ENCODE data around the gene NTN1. TPM values are rescaled to one million over a fixed set of nuclear protein-coding genes. Genes with fewer than 3 reads are reported as not detected.

The NTN1 gene
- total RNA-seq, 2 experiments from 2014 or later, result 0.40 to 0.42 TPM

GRCh38 chr17:9175700-9176467 is 154.6 kb downstream of the NTN1 start:
- CTCF ChIA-PET, result no interaction called here

GRCh38 chr17:9177212-9177611 is 155.9 kb downstream of the NTN1 start:
- ChIA-PET CTCF (no interaction called here), POLR2A (no interaction called here)

More at GRCh38 chr17:9175700-9176467, 154.6 kb downstream of the NTN1 start:
- POLR2A ChIA-PET, result no interaction called here

GRCh38 chr17:9178319-9178718 is 157.0 kb downstream of the NTN1 start:
- CTCF ChIA-PET, result no interaction called here
- POLR2A ChIA-PET, result no interaction called here

- POLR2A ChIA-PET, result no interaction called here
- CTCF ChIA-PET, result no interaction called here
Observed at GRCh38 chr17:9179602-9180001, 158.3 kb downstream of the NTN1 start.

DNA sequence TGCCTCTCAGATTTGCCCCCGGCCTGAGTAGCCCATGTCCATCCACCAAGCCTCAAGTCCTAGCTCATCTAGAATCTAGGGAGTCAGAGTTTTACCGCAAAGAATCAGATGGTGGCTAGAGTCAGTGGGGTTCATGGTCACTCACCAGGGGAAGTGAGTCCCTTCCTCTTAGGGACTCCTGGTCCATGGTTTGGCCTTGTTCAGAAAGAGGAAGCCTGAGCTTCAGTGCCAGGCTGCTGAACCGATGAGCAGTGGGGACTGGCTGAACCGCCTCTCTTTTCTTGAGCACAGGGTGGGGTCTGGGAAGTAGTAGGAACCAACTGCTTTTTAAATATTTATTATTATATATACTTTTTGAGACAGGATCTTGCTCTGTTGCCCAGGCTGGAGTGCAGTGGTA is 160.3 kb downstream of the NTN1 start:
- ChIA-PET POLR2A (no interaction called here), CTCF (no interaction called here)

- CTCF ChIA-PET, result no interaction called here
- POLR2A ChIA-PET, result no interaction called here
Observed at GRCh38 chr17:9183306-9183705, 162.0 kb downstream of the NTN1 start.

DNA sequence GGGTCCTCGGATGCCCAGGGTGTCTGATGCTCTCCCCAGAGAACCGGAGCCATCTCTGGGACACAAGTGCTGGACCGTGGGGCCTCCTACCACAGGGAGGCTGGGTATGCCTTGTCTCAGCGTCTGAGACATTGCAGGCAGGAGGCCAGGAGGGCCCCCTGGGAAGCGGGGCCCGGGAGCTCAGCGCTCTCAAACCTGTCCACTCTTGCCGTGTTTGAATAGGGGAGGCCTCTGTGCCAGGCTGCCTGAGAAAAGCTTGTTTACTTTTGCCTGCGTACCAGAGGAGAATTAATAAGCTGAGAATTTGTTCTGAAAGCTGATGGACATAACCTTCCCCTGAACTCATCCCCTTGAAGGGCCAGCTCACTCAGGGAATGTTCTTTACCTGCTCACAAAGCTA is 163.8 kb downstream of the NTN1 start:
- POLR2A ChIA-PET, result no interaction called here
- CTCF ChIA-PET, result no interaction called here

DNA sequence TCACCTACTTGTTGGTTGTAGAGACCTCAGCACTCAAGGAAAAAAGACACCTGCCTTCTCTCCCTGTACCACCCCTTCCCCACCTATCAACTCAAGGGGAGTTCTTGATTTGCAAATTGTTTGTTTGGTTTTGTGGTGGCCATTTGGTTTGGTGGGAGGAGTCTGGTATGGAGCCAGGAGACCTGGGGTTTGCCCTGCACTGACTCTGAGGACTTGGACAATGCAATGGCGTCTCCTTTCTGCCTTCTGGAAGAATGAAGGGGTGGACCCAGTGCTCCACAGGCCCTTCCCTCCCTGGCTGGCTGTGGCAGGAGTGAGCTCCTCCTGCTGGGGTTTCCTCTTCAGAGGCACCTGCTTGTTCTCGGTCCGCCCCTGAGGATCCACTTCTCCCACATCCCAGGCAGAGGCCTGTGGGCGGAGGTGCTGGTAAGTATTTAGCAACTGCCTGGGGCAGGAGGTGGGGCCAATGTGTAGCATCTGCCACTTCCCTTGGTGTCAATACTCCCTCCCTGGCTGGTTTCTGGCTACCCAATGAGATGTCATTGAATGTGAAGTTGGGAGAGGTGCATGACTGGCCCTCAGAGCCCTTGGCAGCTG is 164.5 kb downstream of the NTN1 start:
- POLR2A ChIA-PET, result no interaction called here
- CTCF ChIA-PET, result no interaction called here

DNA sequence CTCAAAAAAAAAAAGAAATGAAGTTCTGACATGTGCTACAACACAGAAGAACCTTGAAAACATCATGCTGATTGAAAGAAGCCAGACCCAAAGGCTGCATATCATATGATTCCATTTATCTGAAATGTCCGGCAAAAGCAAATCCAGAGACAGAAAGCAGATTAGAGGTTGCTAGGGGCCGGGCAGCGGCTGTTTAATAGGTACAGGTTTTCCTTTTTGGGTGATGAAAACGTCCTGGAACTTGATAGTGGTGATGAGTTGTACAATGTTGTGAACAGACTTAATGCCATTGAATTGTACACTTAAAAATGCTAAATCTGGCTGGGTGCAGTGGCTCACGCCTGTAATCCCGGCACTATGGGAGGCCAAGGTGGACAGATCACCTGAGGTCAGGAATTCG is 166.5 kb downstream of the NTN1 start:
- ChIA-PET POLR2A (interaction anchor here (0.6 kb wide), 1 partner anchor 327 kb away, joined by 5 read pairs; no protein-coding TSS in a partner anchor), CTCF (no interaction called here)

- ChIA-PET POLR2A (no interaction called here), CTCF (no interaction called here)
Observed at GRCh38 chr17:9188367-9188766, 167.1 kb downstream of the NTN1 start.

DNA sequence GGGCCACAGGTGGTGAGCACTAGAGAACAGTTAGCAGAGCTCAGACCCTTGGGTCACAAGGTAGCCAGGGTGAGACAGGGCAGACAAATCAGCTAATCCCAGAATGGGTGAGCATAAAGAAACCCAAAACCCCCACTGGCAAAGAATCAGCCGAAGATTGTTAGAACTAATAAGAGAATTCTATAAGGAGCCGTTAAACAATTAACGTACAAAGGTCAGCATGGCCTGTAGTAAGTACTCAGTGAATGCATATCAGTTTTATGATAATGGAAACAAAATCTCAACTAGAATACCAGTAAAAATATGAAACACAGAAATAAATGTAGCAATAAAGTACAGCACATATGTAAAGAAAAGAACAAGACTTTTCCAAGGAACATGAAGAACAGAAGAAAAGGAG is 168.6 kb downstream of the NTN1 start:
- ChIA-PET CTCF (no interaction called here), POLR2A (no interaction called here)

DNA sequence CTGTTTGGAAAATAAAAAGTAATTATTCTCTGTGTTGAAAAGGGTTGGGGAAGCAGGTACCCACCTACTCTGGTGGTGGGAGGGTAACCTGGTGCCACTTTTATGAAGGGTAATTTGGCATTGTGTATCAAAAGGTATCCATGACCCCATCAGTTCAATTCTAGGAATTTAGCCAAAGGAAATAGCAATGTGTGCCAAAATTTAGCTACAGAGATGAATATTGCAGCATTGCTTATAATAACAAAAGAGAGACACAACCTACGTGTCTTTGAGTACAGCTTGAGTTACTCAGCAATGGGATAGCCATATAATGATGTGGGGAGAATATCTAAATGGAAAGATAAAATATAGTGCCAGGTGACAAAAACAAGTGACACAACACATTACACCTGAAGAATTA is 170.7 kb downstream of the NTN1 start:
- POLR2A ChIA-PET, result no interaction called here
- CTCF ChIA-PET, result no interaction called here

DNA sequence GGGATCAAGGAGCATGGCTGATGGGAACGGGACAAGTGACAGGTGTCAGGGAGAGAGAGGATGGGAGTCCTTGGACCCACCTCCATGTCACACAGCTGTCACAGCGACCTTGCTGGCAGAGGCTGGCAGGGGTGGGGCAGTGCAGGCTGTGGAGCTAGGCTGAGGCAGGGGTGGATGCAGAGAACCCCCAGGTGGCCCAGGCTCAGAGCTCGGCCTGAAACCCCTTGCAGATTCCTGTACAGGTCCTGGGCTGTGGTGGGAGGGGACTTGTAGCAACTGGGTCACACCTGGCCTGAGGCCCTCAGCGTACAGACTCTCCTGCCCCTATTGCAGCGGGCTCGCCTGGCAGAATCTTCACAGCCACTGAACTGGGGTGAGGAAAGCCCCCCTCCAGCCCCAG is 174.1 kb downstream of the NTN1 start:
- ChIA-PET POLR2A (no interaction called here), CTCF (no interaction called here)

DNA sequence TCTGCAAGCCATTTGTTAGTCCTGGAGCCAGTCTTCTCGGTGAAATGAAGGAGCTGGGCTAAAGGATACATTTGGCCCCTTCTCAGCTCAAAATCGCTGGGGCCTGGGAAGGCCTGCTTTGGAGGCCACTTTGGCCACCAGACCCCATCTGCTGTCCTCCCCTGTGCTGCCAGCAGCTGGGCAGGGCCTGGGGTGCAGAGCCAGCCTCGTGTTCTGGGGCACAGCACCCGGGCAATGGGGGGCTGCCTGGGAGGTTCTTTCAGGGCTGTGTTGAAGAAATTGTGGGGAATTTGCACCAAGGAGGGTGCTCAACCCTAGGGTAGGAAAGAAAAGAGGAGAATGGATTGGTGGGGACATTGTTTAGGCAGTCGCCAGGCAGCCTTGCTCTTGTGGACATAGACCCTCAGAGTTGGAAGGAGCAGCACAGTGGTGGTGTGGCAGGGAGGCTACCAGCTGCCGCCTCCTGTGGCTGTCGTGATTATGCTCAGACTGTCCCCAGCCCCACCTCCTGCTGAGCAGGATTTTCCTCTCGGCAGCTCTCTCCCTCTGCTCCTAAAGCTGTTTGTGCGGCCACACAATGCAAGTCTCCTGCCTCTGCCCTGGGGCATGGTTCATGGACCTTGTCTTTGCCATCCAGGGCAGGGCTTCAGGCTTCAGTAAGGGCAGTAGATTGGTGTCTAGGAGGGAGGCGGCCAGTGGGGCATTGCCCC is 174.8 kb downstream of the NTN1 start:
- POLR2A ChIA-PET, result no interaction called here
- CTCF ChIA-PET, result no interaction called here

- POLR2A ChIA-PET, result no interaction called here
- CTCF ChIA-PET, result no interaction called here
Observed at GRCh38 chr17:9199571-9200551, 178.6 kb downstream of the NTN1 start.

DNA sequence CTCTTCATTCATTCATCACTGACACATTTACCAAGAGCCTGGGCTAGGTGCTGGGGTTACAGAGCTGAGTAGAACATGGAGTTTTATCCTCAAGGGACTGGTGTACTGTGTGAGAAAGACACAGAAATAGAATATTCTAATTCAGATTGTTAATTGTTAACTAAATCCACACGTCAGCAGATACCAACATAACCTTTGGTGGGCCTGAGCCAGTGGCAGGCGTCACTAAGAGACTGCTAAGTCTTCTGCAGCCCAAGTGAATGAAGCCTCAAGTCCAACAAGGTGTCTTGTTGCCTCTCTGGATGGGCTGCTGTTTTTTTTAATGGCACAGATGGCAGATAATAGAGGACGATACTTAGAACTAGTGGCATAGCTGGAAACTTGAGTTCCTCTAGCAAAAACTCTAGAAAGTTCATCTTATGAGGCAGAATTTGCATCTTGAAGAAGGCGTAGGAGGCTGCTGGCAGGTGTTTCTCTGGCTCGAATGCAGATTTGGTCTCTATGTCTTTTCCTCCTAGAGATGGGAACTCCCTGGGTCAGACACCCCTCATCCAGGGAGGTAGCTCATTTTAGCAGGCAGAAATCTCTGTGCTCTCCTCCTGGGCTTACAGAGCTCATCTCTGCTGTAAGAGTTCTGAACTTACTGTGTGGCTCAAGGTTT is 179.5 kb downstream of the NTN1 start:
- CTCF ChIA-PET, result no interaction called here

DNA sequence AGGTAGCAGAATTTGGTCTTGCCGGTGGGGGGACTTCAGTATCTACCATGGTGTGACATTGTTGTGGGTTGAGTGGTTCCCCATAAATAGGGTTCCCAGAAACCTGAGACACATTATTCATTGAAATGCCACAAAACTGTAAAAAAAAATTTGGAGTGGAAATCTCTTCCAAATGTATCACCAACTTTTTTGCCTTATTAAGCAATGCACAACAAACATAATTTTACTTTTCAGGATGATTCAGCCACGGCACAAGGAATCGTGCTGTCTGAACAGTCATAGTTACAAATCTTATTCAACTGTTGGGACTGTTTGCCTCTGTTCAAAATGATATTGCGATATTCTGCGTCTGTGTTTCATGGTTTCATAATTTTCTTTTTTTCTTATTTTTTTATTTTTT is 181.2 kb downstream of the NTN1 start:
- CTCF ChIA-PET, result no interaction called here
- POLR2A ChIA-PET, result no interaction called here

More for the DNA sequence above, 179.5 kb downstream of the NTN1 start:
- POLR2A ChIA-PET, result no interaction called here

DNA sequence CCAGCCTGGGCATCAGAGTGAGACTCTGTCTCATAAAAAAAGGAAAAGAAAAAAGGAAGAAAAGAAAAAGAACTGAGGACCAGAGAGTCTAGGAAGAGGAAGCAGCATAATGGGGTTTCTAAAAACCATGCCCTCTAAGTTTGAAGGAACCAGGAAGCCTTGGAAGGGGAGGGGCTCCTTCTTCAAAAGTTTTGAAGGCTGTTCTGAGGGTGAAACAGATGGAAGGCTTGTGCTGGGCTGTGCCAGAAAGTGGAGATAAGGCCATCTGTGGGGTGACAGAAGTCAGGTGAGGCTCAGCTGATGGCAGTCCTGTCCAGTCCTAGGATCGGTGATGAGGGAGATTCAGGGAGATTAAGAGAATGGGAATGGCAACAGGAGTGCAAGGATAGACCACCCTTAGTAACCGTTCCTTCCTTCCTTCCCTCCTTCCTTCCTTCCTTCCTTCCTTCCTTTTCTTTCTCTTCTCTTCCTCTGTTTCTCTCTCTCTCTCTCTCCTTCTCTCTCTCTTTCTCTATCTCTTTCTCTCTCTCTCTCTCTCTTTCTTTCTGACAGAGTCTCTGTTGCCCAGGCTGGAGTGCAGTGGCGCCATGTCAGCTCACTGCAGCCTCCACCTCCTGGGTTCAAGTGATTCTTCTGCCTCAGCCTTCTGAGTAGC is 182.6 kb downstream of the NTN1 start:
- ChIA-PET POLR2A (no interaction called here), CTCF (no interaction called here)

GRCh38 chr17:9204637-9205329 is 183.5 kb downstream of the NTN1 start:
- ChIA-PET POLR2A (no interaction called here), CTCF (no interaction called here)
